Measurements from ENCODE around the gene CAMK1D.

- TF ChIP-seq, protein P1, sequence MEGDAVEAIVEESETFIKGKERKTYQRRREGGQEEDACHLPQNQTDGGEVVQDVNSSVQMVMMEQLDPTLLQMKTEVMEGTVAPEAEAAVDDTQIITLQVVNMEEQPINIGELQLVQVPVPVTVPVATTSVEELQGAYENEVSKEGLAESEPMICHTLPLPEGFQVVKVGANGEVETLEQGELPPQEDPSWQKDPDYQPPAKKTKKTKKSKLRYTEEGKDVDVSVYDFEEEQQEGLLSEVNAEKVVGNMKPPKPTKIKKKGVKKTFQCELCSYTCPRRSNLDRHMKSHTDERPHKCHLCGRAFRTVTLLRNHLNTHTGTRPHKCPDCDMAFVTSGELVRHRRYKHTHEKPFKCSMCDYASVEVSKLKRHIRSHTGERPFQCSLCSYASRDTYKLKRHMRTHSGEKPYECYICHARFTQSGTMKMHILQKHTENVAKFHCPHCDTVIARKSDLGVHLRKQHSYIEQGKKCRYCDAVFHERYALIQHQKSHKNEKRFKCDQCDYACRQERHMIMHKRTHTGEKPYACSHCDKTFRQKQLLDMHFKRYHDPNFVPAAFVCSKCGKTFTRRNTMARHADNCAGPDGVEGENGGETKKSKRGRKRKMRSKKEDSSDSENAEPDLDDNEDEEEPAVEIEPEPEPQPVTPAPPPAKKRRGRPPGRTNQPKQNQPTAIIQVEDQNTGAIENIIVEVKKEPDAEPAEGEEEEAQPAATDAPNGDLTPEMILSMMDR (conservative IDR thresholded peaks at IDR 0.05) = no peak
- no peak for TF ChIP-seq EZH2 (IDR thresholded peaks at IDR 0.05; ENCODE audit: low read depth)
These were observed 77.9 kb downstream of the CAMK1D start for GRCh38 chr10:12427276-12427675.

All from PC-9 (cell line).